ENCODE data around the gene USP3. TPM values are rescaled to one million over a fixed set of nuclear protein-coding genes. Genes with fewer than 3 reads are reported as not detected.

The USP3 gene
- total and polyA plus RNA-seq, 2 of the 13 experiments (the other 11 are each of a cell fraction or from before 2014, with no cell fraction given), result 14.3 to 61.2 TPM

DNA sequence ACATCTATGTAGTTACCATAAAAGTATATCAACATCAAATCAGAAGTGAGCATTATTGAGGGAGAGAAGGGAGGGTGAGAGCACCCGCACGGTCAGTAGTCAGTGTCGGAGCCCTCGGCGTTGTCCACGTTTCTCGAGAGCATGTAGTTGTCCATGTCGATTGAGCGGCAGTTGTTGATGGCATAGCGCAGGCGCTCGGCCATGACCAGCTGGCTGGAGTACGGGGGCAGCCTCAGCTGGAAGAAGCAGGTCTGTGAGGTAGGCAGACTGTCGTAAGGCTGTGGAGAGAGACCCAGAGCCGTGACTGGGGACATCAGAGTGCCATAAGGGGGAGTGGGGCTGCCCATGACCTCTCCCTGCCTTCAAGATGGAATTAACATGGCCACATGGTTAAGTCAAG is 104.6 kb downstream of the USP3 start:
- H3K9ac ChIP-seq (ENCODE audit: insufficient read depth, low read depth, low read length), result no peak overlapping the region
- no peaks in the 10 kb centered on the region for H3K9me3 ChIP-seq (ENCODE audit: low read length)
- H3K4me3 ChIP-seq (replicated peaks in 1 of 3; ENCODE audit: insufficient read depth in 1 of 3, low read depth in 2 of 3, low read length in 3 of 3), result no peak overlapping the region
- CTCF ChIA-PET (ENCODE audit: low intra/inter-chr PET ratio, low total read pairs), result no interaction called here
- no peak for ATAC-seq
- peaks cover 21% of the 10 kb centered on the region for H3K4me1 ChIP-seq (ENCODE audit: insufficient read depth, low read length)
- peaks cover 2 to 25% of the 10 kb centered on the region in 2 experiments; a peak in 4 of 5 replicates for H3K36me3 ChIP-seq (replicated peaks in 1 of 2; ENCODE audit: control insufficient read depth in 1 of 2, insufficient read depth in 2 of 2, low read length in 2 of 2)
- no peak overlapping the region for H3K27ac ChIP-seq (ENCODE audit: extremely low read length, insufficient read depth, low read length)
- TF ChIP-seq, protein P1, sequence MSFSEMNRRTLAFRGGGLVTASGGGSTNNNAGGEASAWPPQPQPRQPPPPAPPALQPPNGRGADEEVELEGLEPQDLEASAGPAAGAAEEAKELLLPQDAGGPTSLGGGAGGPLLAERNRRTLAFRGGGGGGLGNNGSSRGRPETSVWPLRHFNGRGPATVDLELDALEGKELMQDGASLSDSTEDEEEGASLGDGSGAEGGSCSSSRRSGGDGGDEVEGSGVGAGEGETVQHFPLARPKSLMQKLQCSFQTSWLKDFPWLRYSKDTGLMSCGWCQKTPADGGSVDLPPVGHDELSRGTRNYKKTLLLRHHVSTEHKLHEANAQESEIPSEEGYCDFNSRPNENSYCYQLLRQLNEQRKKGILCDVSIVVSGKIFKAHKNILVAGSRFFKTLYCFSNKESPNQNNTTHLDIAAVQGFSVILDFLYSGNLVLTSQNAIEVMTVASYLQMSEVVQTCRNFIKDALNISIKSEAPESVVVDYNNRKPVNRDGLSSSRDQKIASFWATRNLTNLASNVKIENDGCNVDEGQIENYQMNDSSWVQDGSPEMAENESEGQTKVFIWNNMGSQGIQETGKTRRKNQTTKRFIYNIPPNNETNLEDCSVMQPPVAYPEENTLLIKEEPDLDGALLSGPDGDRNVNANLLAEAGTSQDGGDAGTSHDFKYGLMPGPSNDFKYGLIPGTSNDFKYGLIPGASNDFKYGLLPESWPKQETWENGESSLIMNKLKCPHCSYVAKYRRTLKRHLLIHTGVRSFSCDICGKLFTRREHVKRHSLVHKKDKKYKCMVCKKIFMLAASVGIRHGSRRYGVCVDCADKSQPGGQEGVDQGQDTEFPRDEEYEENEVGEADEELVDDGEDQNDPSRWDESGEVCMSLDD (CRISPR knock-in tag; IDR thresholded peaks at IDR 0.05; ENCODE audit: borderline replicate concordance), result no peak
- TF ChIP-seq, protein P2, sequence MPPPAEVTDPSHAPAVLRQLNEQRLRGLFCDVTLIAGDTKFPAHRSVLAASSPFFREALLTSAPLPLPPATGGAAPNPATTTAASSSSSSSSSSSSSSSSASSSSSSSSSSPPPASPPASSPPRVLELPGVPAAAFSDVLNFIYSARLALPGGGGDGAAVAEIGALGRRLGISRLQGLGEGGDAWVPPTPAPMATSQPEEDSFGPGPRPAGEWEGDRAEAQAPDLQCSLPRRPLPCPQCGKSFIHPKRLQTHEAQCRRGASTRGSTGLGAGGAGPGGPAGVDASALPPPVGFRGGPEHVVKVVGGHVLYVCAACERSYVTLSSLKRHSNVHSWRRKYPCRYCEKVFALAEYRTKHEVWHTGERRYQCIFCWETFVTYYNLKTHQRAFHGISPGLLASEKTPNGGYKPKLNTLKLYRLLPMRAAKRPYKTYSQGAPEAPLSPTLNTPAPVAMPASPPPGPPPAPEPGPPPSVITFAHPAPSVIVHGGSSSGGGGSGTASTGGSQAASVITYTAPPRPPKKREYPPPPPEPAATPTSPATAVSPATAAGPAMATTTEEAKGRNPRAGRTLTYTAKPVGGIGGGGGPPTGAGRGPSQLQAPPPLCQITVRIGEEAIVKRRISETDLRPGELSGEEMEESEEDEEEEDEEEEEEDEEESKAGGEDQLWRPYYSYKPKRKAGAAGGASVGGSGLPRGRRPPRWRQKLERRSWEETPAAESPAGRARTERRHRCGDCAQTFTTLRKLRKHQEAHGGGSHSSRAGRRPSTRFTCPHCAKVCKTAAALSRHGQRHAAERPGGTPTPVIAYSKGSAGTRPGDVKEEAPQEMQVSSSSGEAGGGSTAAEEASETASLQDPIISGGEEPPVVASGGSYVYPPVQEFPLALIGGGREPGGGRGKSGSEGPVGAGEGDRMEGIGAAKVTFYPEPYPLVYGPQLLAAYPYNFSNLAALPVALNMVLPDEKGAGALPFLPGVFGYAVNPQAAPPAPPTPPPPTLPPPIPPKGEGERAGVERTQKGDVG (CRISPR knock-in tag; IDR thresholded peaks at IDR 0.05; ENCODE audit: borderline replicate concordance), result no peak
- intact Hi-C loops (cut with micrococcal nuclease; ENCODE audit: unreplicated experiment) (no loop called here), in situ Hi-C loops (cut with HindIII; ENCODE audit: extremely low pct_ligation_motif_present, low pct_unique_long_range_greater_than_20kb) (no loop called here)
- no peak for FAIRE-seq
- no peak overlapping the region for H3K4me2 ChIP-seq (ENCODE audit: low read depth, low read length)
- WGBS (ENCODE audit: low lambda C conversion rate), result 97% methylated on average over 15 of the region's 15 CpGs
- no peaks in the 10 kb centered on the region for H4K20me1 ChIP-seq (ENCODE audit: insufficient read depth, low read length)
- no peaks in the 10 kb centered on the region for H3K79me2 ChIP-seq (ENCODE audit: insufficient read depth, low read length)
- no peak for DNase-seq (ENCODE audit: low spot score)
- H2AFZ ChIP-seq (ENCODE audit: low read length), result no peak overlapping the region
- POLR2A ChIA-PET, result no interaction called here
- H3K27me3 ChIP-seq (ENCODE audit: control insufficient read depth in 1 of 2, insufficient read depth in 2 of 2, low read length in 2 of 2), result no peaks in the 10 kb centered on the region
- no TSS peak for BruUV-seq (replicated peaks)

Measured in HepG2 (cell line).